Stimulated activated CD8-positive, alpha-beta memory T cell treated with anti-CD3 and anti-CD28 coated beads, Interleukin-7, amount 100 ng/mL, for 48 hours (primary cell): Measurements from ENCODE around the gene ARMC5.

Experiments
- DNase-seq, 2 donors: peaks; one replicate each; pipeline ENCODE4 v3.0.0-alpha.2; 2020; ENCODE audit warnings: low read depth in 1 of 2; ENCODE audit errors: extremely low read depth in 1 of 2

ARMC5 gene

GRCh38 chr16:31460582-31461002 is 1.3 kb downstream of the ARMC5 start:
- DNase-seq = no peak

GRCh38 chr16:31461201-31461920 is 2.1 kb downstream of the ARMC5 start:
- no peak for DNase-seq

- DNase-seq = no peak
These were observed 2.9 kb downstream of the ARMC5 start for GRCh38 chr16:31461921-31462804.

- no peak for DNase-seq
These were observed 5.1 kb downstream of the ARMC5 start for GRCh38 chr16:31464348-31464769.

GRCh38 chr16:31464781-31465260 is 5.5 kb downstream of the ARMC5 start:
- no peak for DNase-seq

GRCh38 chr16:31465788-31466370 is 6.6 kb downstream of the ARMC5 start:
- no peak for DNase-seq

GRCh38 chr16:31466381-31466841 is 7.1 kb downstream of the ARMC5 start:
- DNase-seq = no peak

- DNase-seq = no peak
These were observed 8.0 kb downstream of the ARMC5 start for GRCh38 chr16:31467151-31467773.

- no peak for DNase-seq
These were observed 8.6 kb downstream of the ARMC5 start for GRCh38 chr16:31467858-31468257.

- DNase-seq = no peak
These were observed 11.3 kb downstream of the ARMC5 start for GRCh38 chr16:31470615-31471014.

- no peak for DNase-seq
These were observed 12.1 kb downstream of the ARMC5 start for GRCh38 chr16:31471241-31471874.

- DNase-seq = no peak
These were observed 12.8 kb downstream of the ARMC5 start, which contains the start of gene TGFB1I1 for GRCh38 chr16:31471875-31472708. TGFB1I1 (plus strand) TSS chr16:31472152; CDS start chr16:31472189, 37 bp downstream.

- DNase-seq = peak in 1 of 2 donors; percentile 37
These were observed 13.5 kb downstream of the ARMC5 start for GRCh38 chr16:31472709-31473203.

GRCh38 chr16:31473264-31473984 is 14.1 kb downstream of the ARMC5 start:
- no peak for DNase-seq

GRCh38 chr16:31474173-31474714 is 14.9 kb downstream of the ARMC5 start:
- DNase-seq = no peak

- no peak for DNase-seq
These were observed 15.8 kb downstream of the ARMC5 start for GRCh38 chr16:31474773-31475738.

- no peak for DNase-seq
These were observed 16.6 kb downstream of the ARMC5 start for GRCh38 chr16:31475946-31476302.
